Panc1 (cell line): ENCODE results near the gene FRK. TPM values are rescaled to one million over a fixed set of nuclear protein-coding genes. Genes with fewer than 3 reads are reported as not detected.

Experiments used
- ATAC-seq: fragments of 200-7000 bp; cut with Tn5 transposase; 2 replicates; pipeline ENCODE4 v1.9.1; 2020; ENCODE audit warnings: mild to moderate bottlenecking, moderate library complexity
- BruUV-seq: library from RNA; stranded (reverse); fragments of 400-500 nt; replicated peaks from 2 replicates; lab custom pipeline; 2021; lab: Mats Ljungman, UMichigan
- CTCF ChIA-PET: fragments of 300-600 bp; sonication (Branson Sonifier 250); formaldehyde crosslinking; loops from one replicate; lab custom pipeline; 2022; ENCODE audit warnings: antibody characterized with exemption; lab: Charles Lee
- POLR2A ChIA-PET: fragments of 300-600 bp; sonication (Branson Sonifier 250); formaldehyde crosslinking; loops from one replicate; lab custom pipeline; 2022; ENCODE audit warnings: antibody characterized with exemption; lab: Charles Lee
- DNase-seq: peaks from one replicate; pipeline ENCODE4 v3.0.0-alpha.2; 2010; ENCODE audit warnings: low read depth, low spot score
- H3K27ac ChIP-seq: 2 replicates; pipeline ENCODE4 v1.5.1; 2011; ENCODE audit warnings: mild to moderate bottlenecking, low read length, inconsistent platforms
- H3K27me3 ChIP-seq: fragments of 200-500 bp; sonication (Bioruptor generic); 2 replicates; pipeline ENCODE4 v1.6.0; 2014; ENCODE audit warnings: low read length, inconsistent platforms; ENCODE audit not compliant: control insufficient read depth, insufficient read depth
- H3K36me3 ChIP-seq: fragments of 200-500 bp; sonication (Bioruptor generic); 2 replicates; pipeline ENCODE4 v1.5.1; 2014; ENCODE audit warnings: inconsistent platforms, mild to moderate bottlenecking, low read length, moderate library complexity; ENCODE audit not compliant: control insufficient read depth, insufficient read depth
- H3K4me1 ChIP-seq: 2 replicates; pipeline ENCODE4 v1.5.1; 2011; ENCODE audit warnings: inconsistent platforms, mild to moderate bottlenecking, low read length, moderate library complexity; ENCODE audit not compliant: control insufficient read depth, insufficient read depth
- H3K4me3 ChIP-seq, 2 experiments: 2 replicates each; pipeline ENCODE4 v1.5.1; 2011 to 2012; ENCODE audit warnings: low read depth in 2 of 2, low read length in 2 of 2, mild to moderate bottlenecking in 2 of 2, inconsistent platforms in 1 of 2, moderate library complexity in 1 of 2
- H3K9me3 ChIP-seq: fragments of 200-500 bp; sonication (Bioruptor generic); 2 replicates; pipeline ENCODE4 v1.5.1; 2014; ENCODE audit warnings: low read depth, mild to moderate bottlenecking, inconsistent platforms, low read length, moderate library complexity; ENCODE audit not compliant: control insufficient read depth, insufficient read depth
- CTCF ChIP-seq: fragments of 450-650 bp; IDR thresholded peaks from 2 replicates; pipeline ENCODE4 v1.5.1; 2017; ENCODE audit warnings: mild to moderate bottlenecking
- POLR2AphosphoS5 ChIP-seq: IDR thresholded peaks from 2 replicates; pipeline ENCODE4 v1.6.1; 2012; ENCODE audit warnings: mild to moderate bottlenecking, low read depth, low read length, moderate library complexity
- REST ChIP-seq, 2 experiments: IDR thresholded peaks; 2 replicates each; pipeline ENCODE4 v1.6.1; 2011 to 2012; ENCODE audit warnings: low read depth in 2 of 2, control low read depth in 1 of 2, low read length in 1 of 2, mild to moderate bottlenecking in 1 of 2, moderate library complexity in 1 of 2; ENCODE audit not compliant: insufficient read depth in 1 of 2
- SIN3A ChIP-seq: IDR thresholded peaks from 2 replicates; pipeline ENCODE4 v1.6.1; 2012; ENCODE audit warnings: low read depth, mild to moderate bottlenecking, low read length, moderate library complexity, borderline replicate concordance; ENCODE audit not compliant: insufficient read depth
- TCF7L2 ChIP-seq: IDR thresholded peaks from 2 replicates; pipeline ENCODE4 v1.6.1; 2011; ENCODE audit warnings: mild to moderate bottlenecking, low read depth, low read length, inconsistent platforms
- in situ Hi-C: cut with HindIII; loops from 2 replicates; pipeline ENCODE4 v1.10.0; 2016; ENCODE audit warnings: low sequenced_read_pairs, low pct_unique_long_range_greater_than_20kb
- intact Hi-C: fragments of 100-400 bp; cut with micrococcal nuclease; formaldehyde crosslinking; loops from one replicate; pipeline ENCODE4 v1.10.0; 2022; ENCODE audit not compliant: unreplicated experiment
- total RNA-seq: library from RNA; stranded (reverse); gene quantifications from one replicate; pipeline ENCODE4 v1.2.1, GENCODE V29; 2021; ENCODE audit not compliant: unreplicated experiment

Gene FRK
- total RNA-seq, 1 experiment from 2014 or later, result 2.5 TPM

GRCh38 chr6:116049321-116049720, 11.4 kb downstream of the FRK start:
- Histone ChIP-seq H3K4me1 (no peaks in the 10 kb centered on the region), H3K9me3 (no peaks in the 10 kb centered on the region), H3K4me3 (no peak overlapping the region), H3K27ac (no peak overlapping the region), H3K36me3 (no peaks in the 10 kb centered on the region), H3K27me3 (peaks cover 6% of the 10 kb centered on the region; the same call in 1 of the 2 replicates)
- intact Hi-C loops, result no loop called here
- DNase-seq, result no peak
- no TSS peak for BruUV-seq
- no peak for ATAC-seq
- in situ Hi-C loops, result no loop called here
- POLR2A ChIA-PET, result no interaction called here
- CTCF ChIA-PET, result no interaction called here
- TF ChIP-seq TCF7L2 (no peak), POLR2AphosphoS5 (no peak), SIN3A (no peak), REST (IDR thresholded peaks at IDR 0.05; ENCODE audit: insufficient read depth in 1 of 2, low read depth in 2 of 2, low read length in 1 of 2) (no peak), CTCF (no peak)

GRCh38 chr6:116047173-116047933, 13.3 kb downstream of the FRK start:
- ChIA-PET POLR2A (no interaction called here), CTCF (no interaction called here)
- DNase-seq (no peak), ATAC-seq (no peak)
- Histone ChIP-seq H3K4me1 (no peaks in the 10 kb centered on the region), H3K27me3 (peaks cover 6% of the 10 kb centered on the region; the same call in 1 of the 2 replicates), H3K9me3 (no peaks in the 10 kb centered on the region), H3K36me3 (no peaks in the 10 kb centered on the region), H3K4me3 (no peak overlapping the region), H3K27ac (no peak overlapping the region)
- BruUV-seq, result no TSS peak
- in situ Hi-C loops (no loop called here), intact Hi-C loops (no loop called here)
- no peak for TF ChIP-seq POLR2AphosphoS5
- TF ChIP-seq REST (IDR thresholded peaks at IDR 0.05; ENCODE audit: insufficient read depth in 1 of 2, low read depth in 2 of 2, low read length in 1 of 2), result no peak
- TF ChIP-seq TCF7L2, result no peak
- no peak for TF ChIP-seq SIN3A
- no peak for TF ChIP-seq CTCF
